Adrenal gland (tissue), 5 donors: ENCODE measurements around the gene CROCC.

Experiments
- POLR2A ChIP-seq, 2 donors: fragments of 450-650 bp; IDR thresholded peaks; one replicate each; pipeline ENCODE4 v1.6.1; 2017; ENCODE audit warnings: antibody characterized with exemption in 2 of 2, mild to moderate bottlenecking in 2 of 2, moderate library complexity in 1 of 2
- TF ChIP-seq, protein P1 (sequence below), 6 experiments: fragments of 450-650 bp in 4 of 6; fragments of 200-600 bp in 2 of 6; sonication (generic) in 1 of 6; IDR thresholded peaks; 1 replicate in 5 of 6; 2 replicates in 1 of 6; pipeline versions ENCODE4 v1.5.1 to v1.8.0; 2016 to 2021; ENCODE audit warnings: antibody characterized with exemption in 6 of 6, mild to moderate bottlenecking in 2 of 6, moderate library complexity in 1 of 6
- donor health status: DM: no; HTN: no; CAD: no.

- TF ChIP-seq POLR2A (IDR thresholded peaks at IDR 0.05): no peak
- TF ChIP-seq, protein P1, sequence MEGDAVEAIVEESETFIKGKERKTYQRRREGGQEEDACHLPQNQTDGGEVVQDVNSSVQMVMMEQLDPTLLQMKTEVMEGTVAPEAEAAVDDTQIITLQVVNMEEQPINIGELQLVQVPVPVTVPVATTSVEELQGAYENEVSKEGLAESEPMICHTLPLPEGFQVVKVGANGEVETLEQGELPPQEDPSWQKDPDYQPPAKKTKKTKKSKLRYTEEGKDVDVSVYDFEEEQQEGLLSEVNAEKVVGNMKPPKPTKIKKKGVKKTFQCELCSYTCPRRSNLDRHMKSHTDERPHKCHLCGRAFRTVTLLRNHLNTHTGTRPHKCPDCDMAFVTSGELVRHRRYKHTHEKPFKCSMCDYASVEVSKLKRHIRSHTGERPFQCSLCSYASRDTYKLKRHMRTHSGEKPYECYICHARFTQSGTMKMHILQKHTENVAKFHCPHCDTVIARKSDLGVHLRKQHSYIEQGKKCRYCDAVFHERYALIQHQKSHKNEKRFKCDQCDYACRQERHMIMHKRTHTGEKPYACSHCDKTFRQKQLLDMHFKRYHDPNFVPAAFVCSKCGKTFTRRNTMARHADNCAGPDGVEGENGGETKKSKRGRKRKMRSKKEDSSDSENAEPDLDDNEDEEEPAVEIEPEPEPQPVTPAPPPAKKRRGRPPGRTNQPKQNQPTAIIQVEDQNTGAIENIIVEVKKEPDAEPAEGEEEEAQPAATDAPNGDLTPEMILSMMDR (IDR thresholded peaks at IDR 0.05): no peak
Observed at GRCh38 chr1:16975838-16976237, 54.1 kb downstream of the CROCC start.
